ENCODE results near the gene CASK.

- no peak for TF ChIP-seq CTCF (IDR thresholded peaks at IDR 0.05; ENCODE audit: low read depth, low read length, poor library complexity, severe bottlenecking)
- no peak for TF ChIP-seq EZH2phosphoT487 (IDR thresholded peaks at IDR 0.05; ENCODE audit: borderline replicate concordance, low read length)
Measured at GRCh38 chrX:41828826-41829225, 94.5 kb downstream of the CASK start.
